Measurements from ENCODE around the gene KLHL9. TPM values are rescaled to one million over a fixed set of nuclear protein-coding genes. Genes with fewer than 3 reads are reported as not detected.

The KLHL9 gene
- total RNA-seq, 3 donors from 2014 or later: 18.4 to 34.7 (median 25.9) TPM

DNA sequence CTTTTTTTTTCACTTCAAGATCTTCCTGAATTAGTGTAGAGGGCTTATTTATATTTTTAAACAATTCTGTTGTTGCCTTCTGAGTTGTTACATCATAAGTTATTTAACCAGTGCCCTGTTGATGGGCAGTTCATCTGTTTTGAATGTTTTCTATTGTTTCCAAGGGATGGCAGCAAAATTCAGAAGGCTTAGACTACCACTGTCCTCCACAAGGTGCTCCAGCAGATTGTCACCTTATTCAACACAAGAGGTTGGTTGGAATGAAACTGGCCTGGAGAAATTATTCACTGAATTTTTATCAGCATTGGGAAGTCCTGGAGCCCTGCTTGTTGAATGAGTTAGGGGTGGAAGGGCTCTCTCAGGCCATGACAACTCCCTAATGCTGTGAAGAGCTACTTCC lies 1.3 kb upstream of the KLHL9 start:
- Histone ChIP-seq H3K36me3 (no peaks in the 10 kb centered on the region), H3K4me1 (peaks cover 0 to 16% of the 10 kb centered on the region in 2 donors), H3K27me3 (no peaks in the 10 kb centered on the region), H3K9me3 (no peaks in the 10 kb centered on the region), H3K27ac (no peak overlapping the region), H3K4me3 (no peak overlapping the region)
- intact Hi-C loops (cut with DNase I; ENCODE audit: low total_unique reads): no loop called here
- no peak for DNase-seq (ENCODE audit: low spot score in 2 of 2)
- no peak for TF ChIP-seq POLR2A (IDR thresholded peaks at IDR 0.05)

DNA sequence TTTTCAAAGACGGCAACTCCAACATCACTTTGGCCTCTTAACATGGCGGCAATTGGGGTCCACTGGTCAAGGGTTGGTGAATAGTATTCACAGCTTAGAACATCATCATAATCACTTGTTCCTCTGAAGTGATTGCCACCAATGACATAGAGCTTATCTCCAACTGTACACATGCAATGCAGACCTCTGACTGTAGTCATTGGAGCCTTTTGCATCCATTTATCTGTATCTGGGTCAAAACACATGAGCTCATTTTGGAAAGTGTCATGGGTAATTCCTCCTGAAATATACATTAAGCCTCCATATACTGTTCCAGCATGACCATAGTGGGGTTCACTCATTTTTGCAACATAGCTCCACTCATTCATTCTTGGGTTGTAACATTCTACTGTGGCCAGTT lies 2.0 kb downstream of the KLHL9 start:
- no peak for DNase-seq (ENCODE audit: low spot score in 2 of 2)
- no peak overlapping the region for H3K27ac ChIP-seq
- no peaks in the 10 kb centered on the region for H3K9me3 ChIP-seq
- no peaks in the 10 kb centered on the region for H3K27me3 ChIP-seq
- intact Hi-C loops (cut with DNase I; ENCODE audit: low total_unique reads): no loop called here
- H3K4me1 ChIP-seq: peaks cover 3 to 19% of the 10 kb centered on the region in 2 donors
- TF ChIP-seq POLR2AphosphoS5 (IDR thresholded peaks at IDR 0.05) (no peak), POLR2A (IDR thresholded peaks at IDR 0.05) (no peak)
- TF ChIP-seq, protein P1, sequence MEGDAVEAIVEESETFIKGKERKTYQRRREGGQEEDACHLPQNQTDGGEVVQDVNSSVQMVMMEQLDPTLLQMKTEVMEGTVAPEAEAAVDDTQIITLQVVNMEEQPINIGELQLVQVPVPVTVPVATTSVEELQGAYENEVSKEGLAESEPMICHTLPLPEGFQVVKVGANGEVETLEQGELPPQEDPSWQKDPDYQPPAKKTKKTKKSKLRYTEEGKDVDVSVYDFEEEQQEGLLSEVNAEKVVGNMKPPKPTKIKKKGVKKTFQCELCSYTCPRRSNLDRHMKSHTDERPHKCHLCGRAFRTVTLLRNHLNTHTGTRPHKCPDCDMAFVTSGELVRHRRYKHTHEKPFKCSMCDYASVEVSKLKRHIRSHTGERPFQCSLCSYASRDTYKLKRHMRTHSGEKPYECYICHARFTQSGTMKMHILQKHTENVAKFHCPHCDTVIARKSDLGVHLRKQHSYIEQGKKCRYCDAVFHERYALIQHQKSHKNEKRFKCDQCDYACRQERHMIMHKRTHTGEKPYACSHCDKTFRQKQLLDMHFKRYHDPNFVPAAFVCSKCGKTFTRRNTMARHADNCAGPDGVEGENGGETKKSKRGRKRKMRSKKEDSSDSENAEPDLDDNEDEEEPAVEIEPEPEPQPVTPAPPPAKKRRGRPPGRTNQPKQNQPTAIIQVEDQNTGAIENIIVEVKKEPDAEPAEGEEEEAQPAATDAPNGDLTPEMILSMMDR (IDR thresholded peaks at IDR 0.05): no peak
- H3K4me3 ChIP-seq: peak overlapping the region in 1 of 3 donors; percentile 96
- H3K36me3 ChIP-seq: no peaks in the 10 kb centered on the region

DNA sequence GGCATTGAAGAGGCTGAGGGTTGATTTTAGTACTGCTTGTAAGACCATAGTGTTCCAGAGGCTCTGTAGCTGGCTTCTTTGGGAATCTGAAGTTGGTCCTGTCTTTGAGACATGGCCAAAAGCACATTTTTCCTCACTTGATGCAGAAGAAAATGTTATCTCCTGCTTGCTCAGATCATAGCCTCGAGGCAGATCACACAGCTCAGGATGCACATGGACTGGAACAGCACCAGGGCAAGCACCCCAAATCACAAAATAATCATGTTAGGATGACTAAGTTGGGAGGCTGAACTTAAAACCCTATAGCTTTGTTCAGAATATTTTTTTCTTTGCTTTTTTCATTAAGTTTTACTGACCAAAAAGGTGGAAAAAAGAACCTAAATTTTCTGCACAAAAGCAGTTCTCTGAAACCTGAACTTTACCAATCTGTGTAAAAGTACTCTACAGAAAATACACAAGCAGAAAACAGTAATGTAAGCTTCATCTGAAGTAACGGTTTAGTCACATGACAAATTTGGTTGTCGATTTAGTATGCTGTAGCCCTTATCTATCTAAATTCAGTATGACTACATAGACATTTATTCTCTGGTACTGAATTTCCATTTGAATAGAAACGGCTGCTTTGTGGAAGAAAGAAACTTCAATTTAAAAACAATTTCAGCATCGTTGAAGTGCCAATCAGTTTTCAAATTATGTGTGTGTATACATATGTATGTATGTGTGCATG lies 3.4 kb downstream of the KLHL9 start:
- Histone ChIP-seq H3K4me3 (no peak overlapping the region), H3K36me3 (no peaks in the 10 kb centered on the region), H3K27ac (no peak overlapping the region), H3K27me3 (no peaks in the 10 kb centered on the region), H3K9me3 (no peaks in the 10 kb centered on the region), H3K4me1 (peaks cover 3 to 19% of the 10 kb centered on the region in 2 donors)
- no peak for DNase-seq (ENCODE audit: low spot score in 2 of 2)
- TF ChIP-seq POLR2AphosphoS5 (IDR thresholded peaks at IDR 0.05) (no peak), POLR2A (IDR thresholded peaks at IDR 0.05) (no peak)
- TF ChIP-seq, protein P1 (IDR thresholded peaks at IDR 0.05): no peak
- intact Hi-C loops (cut with DNase I; ENCODE audit: low total_unique reads): no loop called here

DNA sequence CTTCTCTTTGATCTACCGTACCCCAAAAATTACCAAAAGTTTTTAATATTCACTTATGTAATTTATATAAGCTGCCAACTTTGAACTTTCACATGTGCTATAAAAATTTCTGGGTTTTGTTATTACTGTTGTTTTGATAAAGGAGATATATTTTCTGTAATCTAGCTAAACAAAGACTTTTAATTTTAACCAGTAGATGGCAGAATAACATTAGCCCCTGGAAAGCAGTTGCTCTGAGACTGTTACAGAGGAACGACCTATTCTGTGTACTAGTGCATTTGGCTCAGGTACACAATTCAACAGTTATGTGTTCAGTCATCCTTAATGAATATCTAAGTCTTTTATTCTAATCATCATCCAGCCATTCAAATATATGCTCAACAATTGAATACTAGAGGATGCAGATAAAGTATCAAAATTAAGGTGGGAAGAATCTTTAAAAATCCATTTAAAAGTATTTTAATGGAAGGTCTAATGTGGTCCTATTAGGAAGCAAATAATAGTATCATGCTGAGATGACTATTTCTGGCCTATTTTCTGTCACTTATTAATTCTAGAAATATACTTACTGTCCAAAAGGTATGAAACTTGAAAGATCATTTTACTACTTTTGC lies 8.6 kb downstream of the KLHL9 start:
- H3K9me3 ChIP-seq: no peaks in the 10 kb centered on the region
- no peak overlapping the region for H3K27ac ChIP-seq
- no peak for DNase-seq (ENCODE audit: low spot score in 2 of 2)
- TF ChIP-seq, protein P1 (IDR thresholded peaks at IDR 0.05): peak in 2 of 3 donors; percentile 39 to 55
- TF ChIP-seq POLR2A (IDR thresholded peaks at IDR 0.05): no peak
- intact Hi-C loops (cut with DNase I; ENCODE audit: low total_unique reads): loop anchor here (5.0 kb wide), 1 partner anchor 71 kb away; no protein-coding TSS in a partner anchor
- no peaks in the 10 kb centered on the region for H3K36me3 ChIP-seq
- no peak overlapping the region for H3K4me3 ChIP-seq
- peaks cover 3 to 5% of the 10 kb centered on the region in 2 donors for H3K4me1 ChIP-seq
- no peaks in the 10 kb centered on the region for H3K27me3 ChIP-seq

DNA sequence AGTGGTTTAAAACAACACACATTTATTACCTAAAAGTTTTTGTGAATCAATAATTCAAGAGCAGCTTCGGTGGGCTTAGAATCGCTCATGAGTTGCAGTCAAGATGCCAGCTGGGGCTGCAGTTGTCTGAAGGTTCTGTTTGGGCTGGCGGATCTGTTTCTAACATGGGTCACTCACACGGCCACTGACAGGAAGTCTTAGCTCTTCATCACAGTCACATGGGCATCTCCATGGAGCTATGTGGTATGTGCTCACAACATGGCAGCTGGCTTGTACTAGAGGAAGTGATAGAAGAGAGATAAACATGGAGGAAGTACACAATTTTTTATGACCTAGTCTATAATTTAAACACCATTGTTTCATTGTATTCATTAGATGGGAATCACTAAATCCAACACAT lies 11.2 kb downstream of the KLHL9 start:
- DNase-seq (ENCODE audit: low spot score in 2 of 2): no peak
- intact Hi-C loops (cut with DNase I; ENCODE audit: low total_unique reads): no loop called here
- H3K27ac ChIP-seq: no peak overlapping the region

More for the DNA sequence above, 11.2 kb downstream of the KLHL9 start:
- Histone ChIP-seq H3K4me3 (no peak overlapping the region), H3K27me3 (no peaks in the 10 kb centered on the region), H3K4me1 (no peaks in the 10 kb centered on the region), H3K9me3 (no peaks in the 10 kb centered on the region), H3K36me3 (no peaks in the 10 kb centered on the region)
- TF ChIP-seq, protein P1 (IDR thresholded peaks at IDR 0.05): no peak
- TF ChIP-seq POLR2A (IDR thresholded peaks at IDR 0.05): no peak
